ENCODE data around the gene MIEF1. TPM values are rescaled to one million over a fixed set of nuclear protein-coding genes. Genes with fewer than 3 reads are reported as not detected.

Gene MIEF1
- 1 to 10 TPM; 4.2 to 9.0 TPM for polyA plus RNA-seq

DNA sequence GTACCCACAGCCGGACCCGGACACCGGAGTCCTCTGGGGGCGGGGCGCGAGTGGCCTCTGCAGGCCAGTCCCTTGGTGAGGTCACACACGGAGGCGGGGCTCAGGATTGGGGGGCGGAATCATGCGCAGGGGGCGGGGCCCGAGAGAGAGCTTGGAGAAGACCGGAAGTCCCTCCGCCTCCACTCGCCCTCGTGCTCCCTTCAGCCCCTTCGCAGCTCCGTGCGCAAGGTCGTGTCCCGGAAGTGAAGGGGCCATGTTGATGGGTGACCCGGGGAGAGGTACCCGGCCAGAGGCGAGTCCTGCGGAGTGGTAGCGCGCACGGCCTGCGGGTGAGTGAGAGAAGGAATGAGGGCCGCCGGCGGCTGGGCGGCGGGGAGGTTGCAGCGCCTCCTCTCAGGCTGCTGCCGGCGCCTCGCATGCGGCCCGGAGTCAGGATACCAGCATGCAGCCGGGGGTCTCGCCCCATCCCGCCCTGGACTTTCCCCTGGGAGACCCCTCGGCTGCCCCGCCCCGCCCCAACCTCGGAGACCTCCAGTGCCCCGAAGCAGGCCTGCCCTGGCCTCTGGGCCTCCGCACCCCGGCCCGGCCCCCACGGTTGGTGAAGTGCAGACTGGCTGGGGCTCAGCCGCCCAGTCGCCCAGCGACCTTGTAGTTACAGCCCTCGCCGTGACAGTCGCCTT, at the start of gene MIEF1:
MIEF1 (plus strand) TSS at position 182 of the 680 bp plus-strand sequence. CDS start 9,005 bp downstream, outside the sequence.
- 1% methylated on average over 45 to 58 of the region's 58 CpGs for WGBS, 2 donors
- peak within 1 kb of the TSS; percentile 88 to 95 for H3K27ac ChIP-seq (ENCODE audit: low read depth in 2 of 2, low read length in 1 of 2)
- H3K4me1 ChIP-seq (ENCODE audit: control insufficient read depth in 2 of 2, insufficient read depth in 2 of 2, low read length in 1 of 2) = peaks cover 5 to 16% of the 10 kb centered on the region in 2 donors

DNA sequence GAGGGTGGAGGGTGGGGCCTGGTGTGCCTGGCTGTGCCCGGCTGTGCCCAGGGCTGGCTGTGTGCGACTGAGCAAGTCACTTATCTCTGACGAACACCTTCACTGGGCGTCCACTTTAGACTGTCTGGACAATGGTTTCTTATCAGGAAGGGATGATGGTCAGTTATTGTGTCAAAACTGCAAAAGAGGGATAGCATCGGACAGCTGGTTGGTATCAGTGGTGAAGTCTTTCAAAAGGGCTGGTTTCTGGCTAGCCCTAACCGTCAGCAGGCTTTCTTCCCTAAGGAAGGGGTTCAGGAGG, 49.4 kb upstream of the MIEF1 start:
- no peak overlapping the region for H3K27ac ChIP-seq (ENCODE audit: low read depth in 2 of 2, low read length in 1 of 2)

More for the DNA sequence above, at the start of gene MIEF1:
- H3K4me3 ChIP-seq (ENCODE audit: low read depth in 1 of 2, low read length in 2 of 2) = peak within 1 kb of the TSS; percentile 82 to 96
- no peaks in the 10 kb centered on the region for H3K9me3 ChIP-seq (ENCODE audit: control insufficient read depth in 2 of 2, insufficient read depth in 1 of 2, low read depth in 1 of 2, low read length in 1 of 2)
- H3K27me3 ChIP-seq (ENCODE audit: control insufficient read depth in 1 of 2, insufficient read depth in 2 of 2, low read length in 2 of 2) = no peaks in the 10 kb centered on the region
- peaks cover 5 to 16% of the 10 kb centered on the region in 2 donors for H3K36me3 ChIP-seq (ENCODE audit: control insufficient read depth in 2 of 2, insufficient read depth in 2 of 2, low read length in 1 of 2)

DNA sequence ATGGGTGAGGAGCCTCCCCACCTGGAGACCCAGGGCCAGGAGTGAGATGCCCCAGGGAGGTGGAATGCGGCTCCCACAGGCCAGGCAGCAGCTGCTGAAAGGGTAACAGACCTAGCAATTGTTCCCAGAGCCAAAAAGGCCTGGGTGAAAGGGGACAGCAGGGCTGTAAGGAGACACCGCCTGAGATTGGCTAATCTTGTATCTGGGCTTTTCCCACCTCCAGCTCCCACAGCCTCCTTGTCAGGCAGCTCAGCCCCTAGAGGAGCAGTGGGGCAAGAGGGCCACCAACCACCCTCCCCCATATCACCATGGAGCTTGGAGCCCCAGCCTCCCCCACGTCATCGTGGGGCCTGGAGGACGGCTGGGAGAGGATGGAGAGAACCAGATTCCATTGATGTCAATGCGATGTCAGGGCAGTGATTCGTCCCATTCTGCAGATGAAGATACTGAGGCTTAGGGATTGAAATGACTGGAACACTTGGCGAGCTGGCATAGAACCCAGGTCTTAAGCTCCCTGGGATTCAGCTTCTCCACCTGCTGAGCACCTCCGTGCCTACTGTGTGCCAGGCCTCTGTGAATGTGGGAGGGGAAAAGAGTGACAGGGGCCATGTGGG, 48.2 kb upstream of the MIEF1 start:
- WGBS, 2 donors = 76 to 77% methylated on average over 9 of the region's 9 CpGs
- Histone ChIP-seq H3K27ac (ENCODE audit: low read depth in 2 of 2, low read length in 1 of 2) (peak overlapping the region in 1 of 2 donors; percentile 20), H3K4me3 (ENCODE audit: low read depth in 1 of 2, low read length in 2 of 2) (no peak overlapping the region), H3K9me3 (ENCODE audit: control insufficient read depth in 2 of 2, insufficient read depth in 1 of 2, low read depth in 1 of 2, low read length in 1 of 2) (peaks cover 0 to 4% of the 10 kb centered on the region in 2 donors), H3K4me1 (ENCODE audit: control insufficient read depth in 2 of 2, insufficient read depth in 2 of 2, low read length in 1 of 2) (peaks cover 4 to 22% of the 10 kb centered on the region in 2 donors), H3K36me3 (ENCODE audit: control insufficient read depth in 2 of 2, insufficient read depth in 2 of 2, low read length in 1 of 2) (no peaks in the 10 kb centered on the region), H3K27me3 (ENCODE audit: control insufficient read depth in 1 of 2, insufficient read depth in 2 of 2, low read length in 2 of 2) (peaks cover 0 to 10% of the 10 kb centered on the region in 2 donors)

More for the DNA sequence above, 49.4 kb upstream of the MIEF1 start:
- peaks cover 0 to 4% of the 10 kb centered on the region in 2 donors for H3K9me3 ChIP-seq (ENCODE audit: control insufficient read depth in 2 of 2, insufficient read depth in 1 of 2, low read depth in 1 of 2, low read length in 1 of 2)
- H3K4me3 ChIP-seq (ENCODE audit: low read depth in 1 of 2, low read length in 2 of 2) = no peak overlapping the region
- H3K36me3 ChIP-seq (ENCODE audit: control insufficient read depth in 2 of 2, insufficient read depth in 2 of 2, low read length in 1 of 2) = no peaks in the 10 kb centered on the region
- peaks cover 0 to 3% of the 10 kb centered on the region in 2 donors for H3K27me3 ChIP-seq (ENCODE audit: control insufficient read depth in 1 of 2, insufficient read depth in 2 of 2, low read length in 2 of 2)
- WGBS, 2 donors = 62 to 69% methylated on average over 6 of the region's 6 CpGs
- H3K4me1 ChIP-seq (ENCODE audit: control insufficient read depth in 2 of 2, insufficient read depth in 2 of 2, low read length in 1 of 2) = peaks cover 8 to 33% of the 10 kb centered on the region in 2 donors

DNA sequence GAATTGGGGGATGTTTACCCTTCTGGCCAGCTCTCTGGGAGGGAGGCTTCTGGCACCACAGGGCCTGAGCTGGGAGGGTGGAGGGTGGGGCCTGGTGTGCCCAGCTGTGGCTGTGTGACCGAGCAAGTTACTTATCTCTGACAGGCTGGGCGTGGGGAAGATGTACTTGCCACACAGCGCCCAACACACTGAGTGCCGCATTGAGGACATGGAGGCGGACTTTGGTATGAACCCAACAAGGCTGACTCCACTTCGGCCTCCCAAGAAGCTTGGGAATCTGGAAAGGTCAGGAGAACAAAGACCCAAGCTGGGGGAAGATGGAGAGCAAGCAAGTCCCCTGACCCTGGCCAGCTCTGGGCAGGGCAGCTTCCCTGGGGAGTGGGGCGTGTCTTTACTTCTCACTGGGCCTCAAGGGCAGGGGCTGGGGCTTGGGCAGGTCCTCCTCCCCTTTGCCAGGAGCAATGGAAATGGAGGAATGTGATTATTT, 47.7 kb upstream of the MIEF1 start:
- Histone ChIP-seq H3K4me1 (ENCODE audit: control insufficient read depth in 2 of 2, insufficient read depth in 2 of 2, low read length in 1 of 2) (peaks cover 4 to 20% of the 10 kb centered on the region in 2 donors), H3K27me3 (ENCODE audit: control insufficient read depth in 1 of 2, insufficient read depth in 2 of 2, low read length in 2 of 2) (peaks cover 0 to 10% of the 10 kb centered on the region in 2 donors), H3K9me3 (ENCODE audit: control insufficient read depth in 2 of 2, insufficient read depth in 1 of 2, low read depth in 1 of 2, low read length in 1 of 2) (peaks cover 0 to 4% of the 10 kb centered on the region in 2 donors), H3K27ac (ENCODE audit: low read depth in 2 of 2, low read length in 1 of 2) (peak overlapping the region in 1 of 2 donors; percentile 20), H3K36me3 (ENCODE audit: control insufficient read depth in 2 of 2, insufficient read depth in 2 of 2, low read length in 1 of 2) (no peaks in the 10 kb centered on the region), H3K4me3 (ENCODE audit: low read depth in 1 of 2, low read length in 2 of 2) (no peak overlapping the region)
- WGBS, 2 donors = 55 to 66% methylated on average over 7 of the region's 7 CpGs

DNA sequence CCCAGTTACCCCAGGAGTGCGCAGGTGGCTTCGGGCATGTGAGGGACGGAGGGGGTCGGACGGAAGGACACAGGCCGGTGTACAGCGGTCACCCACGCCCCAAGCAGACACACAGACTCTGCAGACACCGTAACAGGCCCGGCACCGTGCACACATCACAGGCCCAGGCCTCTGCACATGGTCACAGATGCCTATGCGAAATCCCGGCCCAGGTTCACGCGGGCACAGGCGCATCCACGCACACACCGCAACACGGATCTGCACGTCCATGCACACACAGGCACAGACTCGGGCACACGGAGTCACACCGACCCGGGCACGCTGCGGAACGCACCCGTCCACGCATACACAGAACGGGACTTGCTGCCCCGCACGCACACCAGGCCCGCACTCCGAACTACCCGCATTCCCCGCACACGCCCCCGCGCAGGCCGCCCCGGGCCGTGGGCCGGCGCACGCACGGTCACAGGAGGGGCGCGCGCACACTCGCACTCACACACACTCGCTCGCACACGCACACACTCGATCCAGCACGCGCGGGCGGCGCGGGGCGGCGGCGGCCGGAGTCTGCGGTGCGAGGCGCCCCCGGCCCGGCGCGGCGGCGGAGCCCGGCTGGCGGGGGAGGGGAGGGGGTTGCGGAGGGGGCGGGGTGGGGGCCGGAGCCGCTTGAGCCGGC, 45.4 kb upstream of the MIEF1 start, which contains the start of gene MGAT3:
MGAT3 (plus strand) TSS at position 491 of the 676 bp plus-strand sequence. CDS start 30,336 bp downstream, outside the sequence.
- 27 to 43% methylated on average over 48 to 76 of the region's 80 CpGs for WGBS, 2 donors
- Histone ChIP-seq H3K27ac (ENCODE audit: low read depth in 2 of 2, low read length in 1 of 2) (no peak within 1 kb of the TSS), H3K27me3 (ENCODE audit: control insufficient read depth in 1 of 2, insufficient read depth in 2 of 2, low read length in 2 of 2) (peaks cover 0 to 10% of the 10 kb centered on the region in 2 donors), H3K4me1 (ENCODE audit: control insufficient read depth in 2 of 2, insufficient read depth in 2 of 2, low read length in 1 of 2) (peaks cover 4 to 15% of the 10 kb centered on the region in 2 donors), H3K9me3 (ENCODE audit: control insufficient read depth in 2 of 2, insufficient read depth in 1 of 2, low read depth in 1 of 2, low read length in 1 of 2) (peaks cover 0 to 4% of the 10 kb centered on the region in 2 donors), H3K36me3 (ENCODE audit: control insufficient read depth in 2 of 2, insufficient read depth in 2 of 2, low read length in 1 of 2) (no peaks in the 10 kb centered on the region), H3K4me3 (ENCODE audit: low read depth in 1 of 2, low read length in 2 of 2) (peak within 1 kb of the TSS; percentile 40 to 47)

DNA sequence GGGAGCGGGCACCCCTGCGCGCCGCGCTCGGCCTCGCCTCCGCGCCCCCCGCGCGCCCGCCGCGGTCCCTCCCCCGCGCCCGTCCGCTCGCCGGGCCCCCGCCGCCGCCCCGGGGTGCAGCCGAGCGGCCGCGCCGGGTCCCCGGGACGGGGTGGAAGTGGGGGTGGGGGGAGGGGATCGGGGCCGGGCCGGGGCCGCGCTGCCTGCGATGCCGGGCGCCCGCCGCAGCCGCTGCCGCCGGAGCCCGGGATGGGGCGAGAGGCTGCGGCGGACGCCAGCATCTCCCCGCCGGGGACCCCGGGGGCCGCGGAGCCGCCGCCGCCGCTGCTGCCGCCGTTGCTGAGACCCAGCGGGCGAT, 44.9 kb upstream of the MIEF1 start:
- Histone ChIP-seq H3K27ac (ENCODE audit: low read depth in 2 of 2, low read length in 1 of 2) (no peak overlapping the region), H3K9me3 (ENCODE audit: control insufficient read depth in 2 of 2, insufficient read depth in 1 of 2, low read depth in 1 of 2, low read length in 1 of 2) (peaks cover 0 to 4% of the 10 kb centered on the region in 2 donors), H3K4me3 (ENCODE audit: low read depth in 1 of 2, low read length in 2 of 2) (peak overlapping the region; percentile 25 to 47), H3K36me3 (ENCODE audit: control insufficient read depth in 2 of 2, insufficient read depth in 2 of 2, low read length in 1 of 2) (no peaks in the 10 kb centered on the region), H3K27me3 (ENCODE audit: control insufficient read depth in 1 of 2, insufficient read depth in 2 of 2, low read length in 2 of 2) (peaks cover 0 to 10% of the 10 kb centered on the region in 2 donors), H3K4me1 (ENCODE audit: control insufficient read depth in 2 of 2, insufficient read depth in 2 of 2, low read length in 1 of 2) (peaks cover 4 to 15% of the 10 kb centered on the region in 2 donors)
- WGBS, 2 donors = 0 to 1% methylated on average over 15 to 63 of the region's 63 CpGs

DNA sequence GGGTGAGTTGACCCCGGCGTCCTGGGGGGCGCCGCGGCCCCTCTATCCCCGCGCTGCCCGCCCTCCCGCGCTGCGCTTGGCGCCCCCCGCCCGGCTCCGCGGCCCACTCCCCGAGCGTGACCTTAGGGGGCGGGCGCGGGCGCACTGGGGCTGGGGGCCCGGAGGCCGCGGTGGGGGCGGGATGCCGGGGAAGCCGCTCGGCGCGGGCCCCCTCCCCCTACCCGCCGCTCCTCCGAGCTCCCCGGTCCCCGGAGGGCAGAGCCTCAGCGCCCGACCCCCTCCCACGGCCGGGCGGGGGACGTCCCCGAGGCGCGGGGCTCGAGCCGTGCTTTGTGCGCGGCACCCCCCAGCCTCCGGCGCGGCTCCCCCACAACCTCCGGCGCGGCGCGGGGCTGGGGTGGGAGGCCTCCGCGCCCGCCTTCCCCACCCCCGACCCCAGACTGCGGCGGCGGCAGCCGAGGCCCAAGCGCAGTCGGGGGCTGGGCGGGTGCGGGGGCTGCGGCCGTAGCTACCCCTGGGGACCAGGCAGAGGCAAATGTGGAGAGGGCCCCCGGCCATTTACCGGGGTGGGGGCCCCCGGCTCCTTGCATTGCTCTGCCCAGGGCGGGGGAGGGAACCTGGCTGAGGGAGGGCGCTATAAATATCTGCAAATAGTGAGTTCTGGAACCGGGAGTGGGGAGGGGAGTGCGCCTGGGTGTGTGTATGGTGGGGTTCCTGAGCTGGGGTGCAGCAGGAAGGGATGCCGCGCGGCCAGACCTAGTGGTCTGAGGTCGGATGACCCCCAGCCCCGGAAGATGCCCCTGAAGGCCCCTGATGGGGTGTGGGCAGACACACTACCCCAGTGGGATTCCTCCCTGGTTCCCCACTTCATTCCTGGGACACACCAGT, 44.3 kb upstream of the MIEF1 start:
- no peaks in the 10 kb centered on the region for H3K36me3 ChIP-seq (ENCODE audit: control insufficient read depth in 2 of 2, insufficient read depth in 2 of 2, low read length in 1 of 2)
- H3K27ac ChIP-seq (ENCODE audit: low read depth in 2 of 2, low read length in 1 of 2) = no peak overlapping the region
- peak overlapping the region; percentile 40 to 47 for H3K4me3 ChIP-seq (ENCODE audit: low read depth in 1 of 2, low read length in 2 of 2)
- peaks cover 4 to 11% of the 10 kb centered on the region in 2 donors for H3K4me1 ChIP-seq (ENCODE audit: control insufficient read depth in 2 of 2, insufficient read depth in 2 of 2, low read length in 1 of 2)
- 2 to 4% methylated on average over 40 to 83 of the region's 83 CpGs for WGBS, 2 donors
- H3K27me3 ChIP-seq (ENCODE audit: control insufficient read depth in 1 of 2, insufficient read depth in 2 of 2, low read length in 2 of 2) = peaks cover 0 to 10% of the 10 kb centered on the region in 2 donors
- H3K9me3 ChIP-seq (ENCODE audit: control insufficient read depth in 2 of 2, insufficient read depth in 1 of 2, low read depth in 1 of 2, low read length in 1 of 2) = peaks cover 0 to 4% of the 10 kb centered on the region in 2 donors

DNA sequence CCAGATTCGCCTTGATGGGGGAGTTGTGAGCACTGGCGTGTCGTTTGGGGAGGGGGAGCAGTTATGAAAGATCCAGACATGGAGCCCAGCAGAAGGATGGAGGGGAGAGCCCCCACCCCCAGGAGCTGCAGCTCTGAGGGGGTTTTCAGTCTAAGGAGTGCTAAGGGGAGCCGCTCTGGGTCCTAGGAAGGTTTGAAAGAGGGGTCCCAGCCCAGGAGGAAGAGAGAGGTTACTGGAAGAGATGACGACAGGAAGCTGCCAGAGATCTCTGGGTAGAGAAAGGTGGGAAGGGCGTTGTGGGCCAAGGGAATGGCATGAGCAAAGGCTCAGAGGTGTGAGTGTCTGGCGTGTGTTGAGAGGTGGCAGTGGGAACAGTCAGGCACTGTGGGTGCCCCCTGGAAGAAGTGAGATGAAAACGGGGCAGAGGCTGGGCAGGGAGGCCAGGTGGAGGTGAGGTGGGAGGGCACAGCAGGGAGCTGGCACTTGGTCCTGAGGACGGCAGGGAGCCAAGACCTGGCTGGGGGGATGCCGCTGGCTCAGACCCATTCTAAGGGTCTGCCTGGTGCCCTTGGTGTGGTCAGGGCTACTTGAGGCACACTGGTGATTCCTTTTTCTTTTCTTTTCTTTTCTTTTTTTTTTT, 43.5 kb upstream of the MIEF1 start:
- Histone ChIP-seq H3K4me1 (ENCODE audit: control insufficient read depth in 2 of 2, insufficient read depth in 2 of 2, low read length in 1 of 2) (peaks cover 4 to 11% of the 10 kb centered on the region in 2 donors), H3K9me3 (ENCODE audit: control insufficient read depth in 2 of 2, insufficient read depth in 1 of 2, low read depth in 1 of 2, low read length in 1 of 2) (peaks cover 0 to 4% of the 10 kb centered on the region in 2 donors), H3K36me3 (ENCODE audit: control insufficient read depth in 2 of 2, insufficient read depth in 2 of 2, low read length in 1 of 2) (no peaks in the 10 kb centered on the region), H3K27me3 (ENCODE audit: control insufficient read depth in 1 of 2, insufficient read depth in 2 of 2, low read length in 2 of 2) (peaks cover 0 to 10% of the 10 kb centered on the region in 2 donors), H3K27ac (ENCODE audit: low read depth in 2 of 2, low read length in 1 of 2) (no peak overlapping the region), H3K4me3 (ENCODE audit: low read depth in 1 of 2, low read length in 2 of 2) (no peak overlapping the region)
- WGBS, 2 donors = 56 to 57% methylated on average over 10 of the region's 10 CpGs

Measured in esophagus (tissue), 2 donors.